HG03575 (cell line): ENCODE data around the gene ATP6V1G2.
"Not testable (repeated sequence)": the region's sequence is repeated elsewhere in the genome, so short reads cannot be mapped to it uniquely, and the experiment has no call there.

ENCODE experiments used
- ATAC-seq: cut with Tn5 transposase; IDR thresholded peaks from one replicate; pipeline ENCODE4 v1.9.1; 2021; ENCODE audit not compliant: unreplicated experiment, insufficient number of reproducible peaks, low FRiP score; ENCODE audit errors: extremely low read depth

ATP6V1G2 gene

GRCh38 chr6:31496826-31497225 is 49.6 kb downstream of the ATP6V1G2 start:
- ATAC-seq: not testable (repeated sequence)

GRCh38 chr6:31495580-31495979 is 50.8 kb downstream of the ATP6V1G2 start:
- no peak for ATAC-seq
